Neuronal stem cell (in vitro differentiated cells): ENCODE results near the gene PTPN9. TPM values are rescaled to one million over a fixed set of nuclear protein-coding genes. Genes with fewer than 3 reads are reported as not detected.

Experiments
- DNase-seq: peaks from one replicate; pipeline ENCODE4 v3.0.0-alpha.2; 2013; ENCODE audit warnings: low spot score
- H2AFZ ChIP-seq: one replicate; pipeline ENCODE4 v1.6.1; 2013; ENCODE audit warnings: mild to moderate bottlenecking, low read length, inconsistent platforms
- H2AK5ac ChIP-seq: 2 replicates; pipeline ENCODE4 v1.6.1; 2013; ENCODE audit warnings: low read depth, mild to moderate bottlenecking, inconsistent platforms, low read length, moderate library complexity, mixed read lengths
- H2BK120ac ChIP-seq: 2 replicates; pipeline ENCODE4 v1.6.1; 2013; ENCODE audit warnings: low read depth, mild to moderate bottlenecking, inconsistent platforms, low read length, moderate library complexity, mixed read lengths
- H2BK12ac ChIP-seq: one replicate; pipeline ENCODE4 v1.6.1; 2013; ENCODE audit warnings: low read length, inconsistent platforms
- H2BK15ac ChIP-seq: 2 replicates; pipeline ENCODE4 v1.6.1; 2013; ENCODE audit warnings: mild to moderate bottlenecking, low read length, inconsistent platforms, mixed read lengths
- H2BK5ac ChIP-seq: one replicate; pipeline ENCODE4 v1.6.1; 2013; ENCODE audit warnings: inconsistent platforms, mild to moderate bottlenecking, low read length, moderate library complexity
- H3K14ac ChIP-seq: one replicate; pipeline ENCODE4 v1.6.1; 2013; ENCODE audit warnings: low read length, inconsistent platforms
- H3K18ac ChIP-seq: 2 replicates; pipeline ENCODE4 v1.6.1; 2013; ENCODE audit warnings: low read length, inconsistent platforms
- H3K23ac ChIP-seq: 2 replicates; pipeline ENCODE4 v1.6.1; 2013; ENCODE audit warnings: low read depth, mild to moderate bottlenecking, mixed read lengths, low read length, inconsistent platforms; ENCODE audit not compliant: poor library complexity
- H3K27ac ChIP-seq: replicated peaks from 3 replicates; pipeline ENCODE4 v1.5.1; 2013; ENCODE audit warnings: low read length, inconsistent platforms
- H3K27me3 ChIP-seq, 3 experiments: 2 replicates each; pipeline ENCODE4 v1.6.1; 2013; ENCODE audit warnings: low read length in 3 of 3, mild to moderate bottlenecking in 2 of 3, inconsistent platforms in 1 of 3, low read depth in 1 of 3, mixed read lengths in 1 of 3, moderate library complexity in 1 of 3; ENCODE audit not compliant: control insufficient read depth in 3 of 3, insufficient read depth in 3 of 3
- H3K36me3 ChIP-seq, 2 donors: replicated peaks in 1 of 2; 2 replicates each; pipeline ENCODE4 v1.6.1; 2013; ENCODE audit warnings: low read length in 2 of 2; ENCODE audit not compliant: control insufficient read depth in 2 of 2, insufficient read depth in 2 of 2
- H3K4ac ChIP-seq: 2 replicates; pipeline ENCODE4 v1.6.1; 2013; ENCODE audit warnings: inconsistent platforms, mild to moderate bottlenecking, low read length, moderate library complexity
- H3K4me1 ChIP-seq, 2 donors: 1 replicate in 1 of 2; 2 replicates in 1 of 2; pipeline ENCODE4 v1.6.1; 2013; ENCODE audit warnings: low read length in 2 of 2, low read depth in 1 of 2; ENCODE audit not compliant: control insufficient read depth in 2 of 2, insufficient read depth in 1 of 2
- H3K4me2 ChIP-seq: one replicate; pipeline ENCODE4 v1.6.1; 2013; ENCODE audit warnings: mild to moderate bottlenecking, low read length, inconsistent platforms; ENCODE audit not compliant: insufficient read depth, poor library complexity, severe bottlenecking
- H3K4me3 ChIP-seq, 2 donors: 2 replicates each; pipeline ENCODE4 v1.5.1; 2013; ENCODE audit warnings: low read length in 2 of 2, mild to moderate bottlenecking in 2 of 2, inconsistent platforms in 1 of 2, moderate library complexity in 1 of 2
- H3K79me1 ChIP-seq: one replicate; pipeline ENCODE4 v1.6.1; 2013; ENCODE audit warnings: low read depth, mild to moderate bottlenecking, inconsistent platforms, low read length, moderate library complexity
- H3K9ac ChIP-seq: one replicate; pipeline ENCODE4 v1.6.1; 2013; ENCODE audit warnings: mild to moderate bottlenecking, low read depth, low read length, inconsistent platforms; ENCODE audit not compliant: poor library complexity
- H3K9me3 ChIP-seq, 2 donors: replicated peaks in 1 of 2; 2 replicates each; pipeline versions ENCODE3 to v1.6.1; 2013; ENCODE audit warnings: low read length in 2 of 2, mild to moderate bottlenecking in 2 of 2, inconsistent platforms in 1 of 2, low read depth in 1 of 2, mixed read lengths in 1 of 2, moderate library complexity in 1 of 2; ENCODE audit not compliant: control insufficient read depth in 2 of 2, insufficient read depth in 1 of 2
- H4K8ac ChIP-seq: one replicate; pipeline ENCODE4 v1.6.1; 2013; ENCODE audit warnings: low read depth, mild to moderate bottlenecking, inconsistent platforms, low read length, moderate library complexity
- H4K91ac ChIP-seq: one replicate; pipeline ENCODE4 v1.6.1; 2013; ENCODE audit warnings: low read length, low read depth, mild to moderate bottlenecking, inconsistent platforms; ENCODE audit not compliant: poor library complexity
- WGBS, 2 donors: extraction: QIAGEN DNeasy Blood & Tissue Kit; methylation state at CpG; one replicate each; pipeline ENCODE4 v1.1.7; 2013; ENCODE audit warnings: missing lambda C conversion rate in 2 of 2, mixed read lengths in 1 of 2; ENCODE audit not compliant: insufficient read length in 2 of 2, insufficient replicate concordance in 1 of 2; ENCODE audit errors: extremely low coverage in 2 of 2; 5-methylcytosine and 5-hydroxymethylcytosine counted together
- small RNA-seq: library from polyadenylated mRNA; stranded (forward); fragments of <200 nt; extraction: miRNeasy Mini kit (QIAGEN cat#:217004); gene quantifications from one replicate; pipeline ENCODE3, GENCODE V24; 2013; ENCODE audit not compliant: insufficient read depth

The PTPN9 gene

DNA sequence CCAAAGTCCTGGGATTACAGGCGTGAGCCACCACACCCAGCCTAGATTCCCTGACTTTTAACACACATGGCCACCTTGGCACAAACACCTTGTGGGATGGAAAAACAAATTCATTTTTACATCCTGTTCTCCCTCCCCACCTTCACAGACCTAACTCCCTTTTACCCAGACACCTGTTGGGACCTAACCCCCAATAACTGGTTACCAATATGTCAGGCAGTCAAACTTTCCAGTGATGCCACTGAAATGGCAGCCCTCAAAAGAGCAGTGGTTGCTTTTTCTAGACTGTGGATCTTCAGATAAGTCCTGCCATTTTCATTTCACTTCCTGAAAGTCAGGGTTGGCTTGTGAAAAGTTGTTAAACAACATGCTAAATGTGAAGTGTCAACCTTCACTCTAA is 162.5 kb downstream of the PTPN9 start:
- Histone ChIP-seq H2BK15ac (no peak overlapping the region), H3K14ac (no peak overlapping the region), H3K36me3 (peaks cover 15 to 91% of the 10 kb centered on the region in 2 donors), H3K18ac (no peak overlapping the region), H3K4me2 (no peak overlapping the region), H3K79me1 (no peaks in the 10 kb centered on the region), H2BK5ac (no peak overlapping the region), H3K27me3 (no peaks in the 10 kb centered on the region), H3K9me3 (no peaks in the 10 kb centered on the region), H2BK120ac (no peak overlapping the region), H3K4ac (no peak overlapping the region), H3K23ac (no peak overlapping the region), H3K4me3 (no peak overlapping the region), H2AK5ac (no peak overlapping the region), H2BK12ac (no peak overlapping the region), H2AFZ (no peak overlapping the region), H4K91ac (no peak overlapping the region), H3K4me1 (no peaks in the 10 kb centered on the region), H4K8ac (no peak overlapping the region), H3K27ac (no peak overlapping the region), H3K9ac (no peak overlapping the region)
- DNase-seq, result no peak
- no CpG with 5 or more reads among the region's 1 CpG for WGBS, 2 donors

Small RNA genes within 50 kb of the gene (small RNA-seq; reads per million reads assigned to genes)
- gene AC105036.1 (not detected), gene AC105036.2 (not detected)
